ENCODE data around the gene GYPC.

DNA sequence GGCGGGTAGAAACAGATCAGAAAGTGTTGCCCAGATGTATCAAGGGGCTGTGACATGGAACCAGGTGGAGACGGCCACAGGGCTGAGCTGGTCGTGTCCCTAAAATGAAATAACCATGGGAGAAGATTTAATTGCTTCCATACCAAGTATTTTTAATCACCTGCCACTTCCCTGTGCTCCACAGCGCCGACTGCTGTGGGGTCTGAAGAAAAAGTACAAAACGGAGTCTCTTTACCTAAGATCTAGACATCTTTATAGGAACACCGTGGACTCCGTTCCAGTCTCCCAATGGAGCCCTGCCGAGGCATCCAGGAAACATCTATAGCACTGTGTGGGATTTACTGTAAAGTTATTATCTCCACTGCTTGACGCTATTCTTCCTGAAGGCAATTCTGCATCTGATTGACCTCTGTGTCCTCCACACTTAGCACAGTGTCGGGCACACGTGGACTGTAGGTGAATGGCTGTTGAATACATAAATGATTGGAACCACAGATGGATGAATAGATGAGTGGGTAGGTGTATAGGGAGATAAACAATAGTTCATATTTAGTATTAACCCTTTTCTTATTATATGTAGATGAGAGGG, 21.6 kb upstream of the GYPC start:
- TF ChIP-seq, protein P1, sequence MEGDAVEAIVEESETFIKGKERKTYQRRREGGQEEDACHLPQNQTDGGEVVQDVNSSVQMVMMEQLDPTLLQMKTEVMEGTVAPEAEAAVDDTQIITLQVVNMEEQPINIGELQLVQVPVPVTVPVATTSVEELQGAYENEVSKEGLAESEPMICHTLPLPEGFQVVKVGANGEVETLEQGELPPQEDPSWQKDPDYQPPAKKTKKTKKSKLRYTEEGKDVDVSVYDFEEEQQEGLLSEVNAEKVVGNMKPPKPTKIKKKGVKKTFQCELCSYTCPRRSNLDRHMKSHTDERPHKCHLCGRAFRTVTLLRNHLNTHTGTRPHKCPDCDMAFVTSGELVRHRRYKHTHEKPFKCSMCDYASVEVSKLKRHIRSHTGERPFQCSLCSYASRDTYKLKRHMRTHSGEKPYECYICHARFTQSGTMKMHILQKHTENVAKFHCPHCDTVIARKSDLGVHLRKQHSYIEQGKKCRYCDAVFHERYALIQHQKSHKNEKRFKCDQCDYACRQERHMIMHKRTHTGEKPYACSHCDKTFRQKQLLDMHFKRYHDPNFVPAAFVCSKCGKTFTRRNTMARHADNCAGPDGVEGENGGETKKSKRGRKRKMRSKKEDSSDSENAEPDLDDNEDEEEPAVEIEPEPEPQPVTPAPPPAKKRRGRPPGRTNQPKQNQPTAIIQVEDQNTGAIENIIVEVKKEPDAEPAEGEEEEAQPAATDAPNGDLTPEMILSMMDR (optimal IDR thresholded peaks at IDR 0.05 in 1 of 3, IDR thresholded peaks at IDR 0.05 in 1 of 3, conservative IDR thresholded peaks at IDR 0.05 in 1 of 3; ENCODE audit: extremely low read depth in 1 of 3, insufficient read depth in 2 of 3, low read length in 3 of 3) = peak in 2 of 3 experiments; percentile 19 to 43
- TF ChIP-seq EZH2 (IDR thresholded peaks at IDR 0.05; ENCODE audit: low read length) = no peak

Data from keratinocyte (primary cell).